A549 (cell line): ENCODE measurements around the gene IFNA8. TPM values are rescaled to one million over a fixed set of nuclear protein-coding genes. Genes with fewer than 3 reads are reported as not detected.
"Not testable (repeated sequence)": the region's sequence is repeated elsewhere in the genome, so short reads cannot be mapped to it uniquely, and the experiment has no call there.

Experiments used
- ATAC-seq, 2 experiments: fragments of 200-7000 bp in 1 of 2; fragments of >200 bp in 1 of 2; cut with Nextera tagmentation in 1 of 2; cut with Tn5 transposase in 1 of 2; 3 replicates each; pipeline versions ENCODE4 v1.8.0 to v1.9.1; 2018 to 2020; ENCODE audit warnings: mild to moderate bottlenecking in 1 of 2, moderate library complexity in 1 of 2
- CTCF ChIA-PET: fragments of 300-600 bp; sonication (Branson Sonifier 250); formaldehyde crosslinking; extraction: SDS; loops from one replicate; lab custom pipeline; 2021; ENCODE audit warnings: antibody characterized with exemption, inconsistent platforms; lab: Yijun Ruan, JAX
- POLR2A ChIA-PET: fragments of 350-600 bp; formaldehyde crosslinking; extraction: SDS; loops from one replicate; lab custom pipeline; 2021; ENCODE audit warnings: antibody characterized with exemption, inconsistent platforms; lab: Yijun Ruan, JAX
- DNase-seq, 2 experiments: peaks; one replicate each; pipeline versions ENCODE4 v3.0.0 to v3.0.0-alpha.2; 2011 to 2016; ENCODE audit warnings: low read depth in 1 of 2, low spot score in 1 of 2
- FAIRE-seq: peaks from 2 replicates; lab custom pipeline; 2011; peaks lifted over from hg19 to GRCh38; lab: Jason Lieb, UNC
- H3K27ac ChIP-seq, 2 experiments: fragments of >200 bp; sonication (Bioruptor Twin); formaldehyde crosslinking; 3 replicates each; pipeline ENCODE4 v1.5.1; 2016 to 2017
- H3K4me1 ChIP-seq: fragments of >200 bp; sonication (Bioruptor Twin); formaldehyde crosslinking; 3 replicates; pipeline ENCODE4 v1.6.1; 2016
- H3K4me2 ChIP-seq: fragments of >200 bp; sonication (Bioruptor Twin); formaldehyde crosslinking; 3 replicates; pipeline ENCODE4 v1.6.1; 2016
- H3K4me3 ChIP-seq: fragments of >200 bp; sonication (Bioruptor Twin); formaldehyde crosslinking; 3 replicates; pipeline ENCODE4 v1.5.1; 2016
- H3K9me3 ChIP-seq: fragments of >200 bp; sonication (Bioruptor Twin); formaldehyde crosslinking; 3 replicates; pipeline ENCODE4 v1.6.1; 2016
- CHD2 ChIP-seq: fragments of 150-350 bp; IDR thresholded peaks from 2 replicates; pipeline ENCODE4 v1.6.1; 2014; ENCODE audit warnings: low read length; ENCODE audit not compliant: partially characterized antibody
- CHD4 ChIP-seq: fragments of 200-600 bp; sonication (generic); IDR thresholded peaks from 2 replicates; pipeline ENCODE4 v1.6.1; 2016; ENCODE audit warnings: antibody characterized with exemption, mild to moderate bottlenecking, borderline replicate concordance
- HDAC2 ChIP-seq: fragments of 200-600 bp; sonication (generic); IDR thresholded peaks from 2 replicates; pipeline ENCODE4 v1.6.1; 2016
- HOXB13 ChIP-seq: fragments of 250-450 bp; sonication (Bioruptor Pico); IDR thresholded peaks from 2 replicates; pipeline ENCODE4 v1.5.0; 2020; ENCODE audit warnings: low read depth, mild to moderate bottlenecking, moderate library complexity
- HOXB5 ChIP-seq: fragments of 250-450 bp; sonication (Bioruptor Pico); IDR thresholded peaks from 2 replicates; pipeline ENCODE4 v1.5.0; 2020; ENCODE audit warnings: mild to moderate bottlenecking, moderate library complexity
- MAX ChIP-seq: IDR thresholded peaks from 2 replicates; pipeline ENCODE4 v1.6.1; 2012
- MYC ChIP-seq: IDR thresholded peaks from 2 replicates; pipeline ENCODE4 v1.6.1; 2012; ENCODE audit warnings: mild to moderate bottlenecking, inconsistent platforms, low read length, improper control_type of control experiment, borderline replicate concordance
- NFE2L2 ChIP-seq: fragments of 150-350 bp; conservative IDR thresholded peaks from 2 replicates; pipeline ENCODE4 v1.6.1; 2014; ENCODE audit warnings: low read length
- PBX3 ChIP-seq: IDR thresholded peaks from 2 replicates; pipeline ENCODE4 v1.6.1; 2012
- POLR2A ChIP-seq: IDR thresholded peaks from 2 replicates; pipeline ENCODE4 v1.6.1; 2012; ENCODE audit warnings: mild to moderate bottlenecking, low read length
- POLR2AphosphoS2 ChIP-seq: conservative IDR thresholded peaks from 2 replicates; pipeline ENCODE4 v1.6.1; 2012; ENCODE audit warnings: low read length, improper control_type of control experiment, inconsistent platforms
- RARB ChIP-seq: fragments of 250-450 bp; sonication (Bioruptor Pico); IDR thresholded peaks from 2 replicates; pipeline ENCODE4 v1.8.0; 2021; ENCODE audit warnings: mild to moderate bottlenecking, moderate library complexity
- RCOR1 ChIP-seq: fragments of 150-350 bp; IDR thresholded peaks from 2 replicates; pipeline ENCODE4 v1.6.1; 2014; ENCODE audit warnings: antibody characterized with exemption, low read length, low read depth
- REST ChIP-seq: fragments of 200-600 bp; sonication (generic); IDR thresholded peaks from 2 replicates; pipeline ENCODE4 v1.6.1; 2016; ENCODE audit warnings: antibody characterized with exemption, mild to moderate bottlenecking, moderate library complexity
- RNF2 ChIP-seq: fragments of 200-600 bp; sonication (generic); IDR thresholded peaks from 2 replicates; pipeline ENCODE4 v1.6.1; 2016; ENCODE audit warnings: low read depth, mild to moderate bottlenecking, antibody characterized with exemption, moderate library complexity, borderline replicate concordance
- SREBF2 ChIP-seq: fragments of 450-650 bp; IDR thresholded peaks from 2 replicates; pipeline ENCODE4 v1.6.1; 2014; ENCODE audit warnings: mild to moderate bottlenecking, moderate library complexity
- TFCP2L1 ChIP-seq: fragments of 250-450 bp; sonication (Bioruptor Pico); IDR thresholded peaks from 2 replicates; pipeline ENCODE4 v1.5.0; 2021; ENCODE audit warnings: mild to moderate bottlenecking
- ZC3H11A ChIP-seq: fragments of 450-650 bp; IDR thresholded peaks from 2 replicates; pipeline ENCODE4 v1.6.1; 2014; ENCODE audit warnings: antibody characterized with exemption, mild to moderate bottlenecking
- ZNF302 ChIP-seq: fragments of 250-450 bp; sonication (Bioruptor Pico); IDR thresholded peaks from 2 replicates; pipeline ENCODE4 v1.9.0; 2021; ENCODE audit warnings: inconsistent platforms, mild to moderate bottlenecking, moderate library complexity
- WGBS: methylation state at CpG from one replicate; pipeline ENCODE4 v1.1.6; 2017; ENCODE audit errors: missing lambda C conversion rate; 5-methylcytosine and 5-hydroxymethylcytosine counted together
- polyA plus RNA-seq, 4 experiments: library from polyadenylated mRNA; depleted of rRNA in 3 of 4; stranded (reverse); fragments of >200 nt; fragmentation: RNase III in 1 of 4; extraction: RNeasy Plus Mini Kit Qiagen cat#74134 plus additional on column Dnase treatment in 1 of 4; gene quantifications; 2 replicates in 3 of 4; 3 replicates in 1 of 4; pipeline ENCODE4 v1.2.3, GENCODE V29; 2011 to 2017
- TF ChIP-seq, protein P1 (sequence below): fragments of >200 bp; sonication (Bioruptor Twin); formaldehyde crosslinking; IDR thresholded peaks from 3 replicates; pipeline ENCODE4 v1.6.1; 2016
- TF ChIP-seq, protein P2 (sequence below): fragments of 450-650 bp; IDR thresholded peaks from 2 replicates; pipeline ENCODE4 v1.6.1; 2014; ENCODE audit warnings: antibody characterized with exemption
- TF ChIP-seq, protein P3 (sequence below): fragments of 150-350 bp; IDR thresholded peaks from 2 replicates; pipeline ENCODE4 v1.6.1; 2014; ENCODE audit warnings: low read depth, mild to moderate bottlenecking, low read length

Gene IFNA8
- polyA plus RNA-seq, 2 of the 4 experiments (the other 2 are of a cell fraction) = not detected

DNA sequence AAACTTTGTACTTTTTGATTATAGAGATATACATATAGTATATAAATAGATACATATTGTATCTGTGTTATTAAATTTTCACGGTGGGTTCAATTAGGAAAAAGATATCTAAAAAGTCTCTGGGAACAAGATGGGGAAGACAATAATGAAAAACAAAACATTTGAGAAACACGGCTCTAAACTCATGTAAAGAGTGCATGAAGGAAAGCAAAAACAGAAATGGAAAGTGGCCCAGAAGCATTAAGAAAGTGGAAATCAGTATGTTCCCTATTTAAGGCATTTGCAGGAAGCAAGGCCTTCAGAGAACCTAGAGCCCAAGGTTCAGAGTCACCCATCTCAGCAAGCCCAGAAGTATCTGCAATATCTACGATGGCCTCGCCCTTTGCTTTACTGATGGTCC, 31.2 kb downstream of the IFNA8 start, which contains the start of gene IFNA1 (continued):
- TF ChIP-seq MYC (no peak), HOXB13 (CRISPR knock-in tag) (no peak)

DNA sequence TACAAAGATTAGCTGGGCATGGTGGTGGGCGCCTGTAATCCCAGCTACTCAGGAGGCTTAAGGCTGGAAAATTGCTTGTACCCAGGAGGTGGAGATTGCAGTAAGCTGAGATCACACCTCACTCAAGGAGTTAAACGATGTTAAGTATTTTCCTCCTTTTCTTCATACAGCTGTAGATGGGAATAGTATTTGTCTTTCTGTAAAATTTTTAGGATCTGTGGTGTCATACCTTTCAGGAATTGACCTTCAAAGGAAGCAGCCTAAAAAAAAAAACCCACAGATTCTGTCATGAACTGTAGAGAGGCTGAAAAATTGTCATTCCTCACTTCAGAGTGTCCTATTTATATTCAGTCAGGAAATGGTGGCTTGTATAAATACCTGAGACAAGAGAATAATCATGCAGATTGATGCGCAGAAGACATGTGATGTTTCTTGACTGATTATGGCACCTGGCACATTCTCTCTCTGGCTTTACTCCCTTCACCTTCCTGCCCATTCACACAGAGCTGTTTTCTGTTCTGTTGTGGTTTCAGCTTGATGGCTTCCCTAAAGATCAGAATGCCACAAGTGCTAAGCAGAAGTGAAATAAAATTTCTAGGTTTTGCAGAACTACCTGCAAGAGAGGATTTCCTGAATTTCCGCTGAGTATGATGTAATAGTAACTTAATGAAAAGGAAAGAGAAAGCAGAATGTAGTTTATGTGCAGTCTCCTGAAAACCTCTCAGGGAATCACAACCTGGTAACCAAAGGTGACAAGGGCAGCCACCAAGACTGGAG, 35.1 kb downstream of the IFNA8 start:
- 93% methylated on average over 4 of the region's 4 CpGs for WGBS
- TF ChIP-seq HOXB5 (CRISPR knock-in tag) = no peak
- no peak for TF ChIP-seq ZNF302 (CRISPR knock-in tag)
- no peak for TF ChIP-seq POLR2AphosphoS2
- no peak for TF ChIP-seq POLR2A
- no peak for TF ChIP-seq RARB (CRISPR knock-in tag)
- no peak for TF ChIP-seq RCOR1
- TF ChIP-seq, protein P1, sequence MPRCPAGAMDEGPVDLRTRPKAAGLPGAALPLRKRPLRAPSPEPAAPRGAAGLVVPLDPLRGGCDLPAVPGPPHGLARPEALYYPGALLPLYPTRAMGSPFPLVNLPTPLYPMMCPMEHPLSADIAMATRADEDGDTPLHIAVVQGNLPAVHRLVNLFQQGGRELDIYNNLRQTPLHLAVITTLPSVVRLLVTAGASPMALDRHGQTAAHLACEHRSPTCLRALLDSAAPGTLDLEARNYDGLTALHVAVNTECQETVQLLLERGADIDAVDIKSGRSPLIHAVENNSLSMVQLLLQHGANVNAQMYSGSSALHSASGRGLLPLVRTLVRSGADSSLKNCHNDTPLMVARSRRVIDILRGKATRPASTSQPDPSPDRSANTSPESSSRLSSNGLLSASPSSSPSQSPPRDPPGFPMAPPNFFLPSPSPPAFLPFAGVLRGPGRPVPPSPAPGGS = no peak
- no peak for TF ChIP-seq MAX
- no peak for TF ChIP-seq SREBF2
- TF ChIP-seq, protein P2, sequence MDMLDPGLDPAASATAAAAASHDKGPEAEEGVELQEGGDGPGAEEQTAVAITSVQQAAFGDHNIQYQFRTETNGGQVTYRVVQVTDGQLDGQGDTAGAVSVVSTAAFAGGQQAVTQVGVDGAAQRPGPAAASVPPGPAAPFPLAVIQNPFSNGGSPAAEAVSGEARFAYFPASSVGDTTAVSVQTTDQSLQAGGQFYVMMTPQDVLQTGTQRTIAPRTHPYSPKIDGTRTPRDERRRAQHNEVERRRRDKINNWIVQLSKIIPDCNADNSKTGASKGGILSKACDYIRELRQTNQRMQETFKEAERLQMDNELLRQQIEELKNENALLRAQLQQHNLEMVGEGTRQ = no peak
- no peak for TF ChIP-seq CHD4
- no peak for TF ChIP-seq RNF2
- no peak for TF ChIP-seq TFCP2L1
- TF ChIP-seq NFE2L2 = no peak
- TF ChIP-seq, all 56 proteins: peak for 0
- ATAC-seq (no peak), FAIRE-seq (no peak), DNase-seq (no peak)
- ChIA-PET CTCF (interaction anchor here (0.7 to 1.7 kb wide), 2 partner anchors 10 to 13 kb away, joined by 4 to 5 read pairs; no protein-coding TSS in a partner anchor), POLR2A (interaction anchor here (0.7 kb wide), 1 partner anchor 23 kb away, joined by 4 read pairs; no protein-coding TSS in a partner anchor)
- no peaks in the 10 kb centered on the region for H3K4me1 ChIP-seq
- no peak overlapping the region for H3K4me3 ChIP-seq
- no peaks in the 10 kb centered on the region for H3K9me3 ChIP-seq
- H3K27ac ChIP-seq = no peak overlapping the region
- no peak overlapping the region for H3K4me2 ChIP-seq

GRCh38 chr9:21449312-21449711, 40.4 kb downstream of the IFNA8 start:
- H3K4me3 ChIP-seq, FAIRE-seq, H3K4me1 ChIP-seq, POLR2A ChIA-PET, H3K4me2 ChIP-seq, H3K27ac ChIP-seq, CTCF ChIA-PET, DNase-seq, H3K9me3 ChIP-seq: not testable (repeated sequence)
- ATAC-seq = peak; percentile 38 to 50; a peak in 3 of 6 replicates
- 92% methylated on average over 5 of the region's 5 CpGs for WGBS

- DNase-seq = peak in 1 of 2 experiments; percentile 9
- POLR2A ChIA-PET = no interaction called here
- ATAC-seq = no peak
- Histone ChIP-seq H3K4me2 (no peak overlapping the region), H3K4me3 (no peak overlapping the region), H3K4me1 (peaks cover 8% of the 10 kb centered on the region; the same call in 1 of the 3 replicates), H3K27ac (no peak overlapping the region), H3K9me3 (no peaks in the 10 kb centered on the region)
- 81% methylated on average over 4 of the region's 4 CpGs for WGBS
- no peak for FAIRE-seq
- CTCF ChIA-PET = no interaction called here
- no peak for TF ChIP-seq HDAC2
- TF ChIP-seq, protein P3, sequence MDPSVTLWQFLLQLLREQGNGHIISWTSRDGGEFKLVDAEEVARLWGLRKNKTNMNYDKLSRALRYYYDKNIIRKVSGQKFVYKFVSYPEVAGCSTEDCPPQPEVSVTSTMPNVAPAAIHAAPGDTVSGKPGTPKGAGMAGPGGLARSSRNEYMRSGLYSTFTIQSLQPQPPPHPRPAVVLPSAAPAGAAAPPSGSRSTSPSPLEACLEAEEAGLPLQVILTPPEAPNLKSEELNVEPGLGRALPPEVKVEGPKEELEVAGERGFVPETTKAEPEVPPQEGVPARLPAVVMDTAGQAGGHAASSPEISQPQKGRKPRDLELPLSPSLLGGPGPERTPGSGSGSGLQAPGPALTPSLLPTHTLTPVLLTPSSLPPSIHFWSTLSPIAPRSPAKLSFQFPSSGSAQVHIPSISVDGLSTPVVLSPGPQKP = no peak
- TF ChIP-seq MYC = no peak
- TF ChIP-seq REST = no peak
- no peak for TF ChIP-seq RNF2
- TF ChIP-seq ZC3H11A = no peak
- TF ChIP-seq CHD2 = no peak
- TF ChIP-seq PBX3 = no peak
- no peak for TF ChIP-seq TFCP2L1
- TF ChIP-seq ZNF302 (CRISPR knock-in tag) = peak; percentile 84; the same call in 1 of the 2 replicates
Measured at GRCh38 chr9:21450733-21451394, 41.9 kb downstream of the IFNA8 start.
